HepG2 (cell line): ENCODE results near the gene PIK3CA. TPM values are rescaled to one million over a fixed set of nuclear protein-coding genes. Genes with fewer than 3 reads are reported as not detected.

Experiments used
- BORCS8-MEF2B ChIP-seq: sonication (generic); formaldehyde crosslinking; IDR thresholded peaks from 2 replicates; pipeline ENCODE4 v1.8.0; 2022; ENCODE audit warnings: mild to moderate bottlenecking, missing genetic modification reagents
- FOXM1 ChIP-seq: sonication (generic); formaldehyde crosslinking; IDR thresholded peaks from 2 replicates; pipeline ENCODE4 v1.5.0; 2020; ENCODE audit warnings: missing genetic modification reagents
- HMG20B ChIP-seq: conservative IDR thresholded peaks from 2 replicates; pipeline ENCODE4 v1.6.1; 2016; ENCODE audit warnings: missing genetic modification reagents, missing compliant biosample characterization
- ISX ChIP-seq: sonication (generic); formaldehyde crosslinking; conservative IDR thresholded peaks from 2 replicates; pipeline ENCODE4 v1.5.0; 2020; ENCODE audit warnings: missing genetic modification reagents
- POLR2AphosphoS5 ChIP-seq: IDR thresholded peaks from 2 replicates; pipeline ENCODE4 v1.6.1; 2012; ENCODE audit warnings: low read depth, low read length
- RFXANK ChIP-seq: IDR thresholded peaks from 2 replicates; pipeline ENCODE4 v1.6.1; 2016
- SIN3B ChIP-seq: fragments of 150-350 bp; IDR thresholded peaks from 2 replicates; pipeline ENCODE4 v1.6.1; 2014; ENCODE audit warnings: low read length
- SIX1 ChIP-seq: sonication (generic); formaldehyde crosslinking; IDR thresholded peaks from 2 replicates; pipeline ENCODE4 v1.4.0; 2020; ENCODE audit warnings: missing genetic modification reagents, borderline replicate concordance
- SRSF4 ChIP-seq: fragments of 200-400 bp; formaldehyde crosslinking; IDR thresholded peaks from one replicate; pipeline ENCODE4 v1.6.1; 2018; ENCODE audit warnings: mild to moderate bottlenecking, low read depth, low read length, moderate library complexity; ENCODE audit not compliant: poor library complexity, severe bottlenecking
- STAT5B ChIP-seq: sonication (generic); formaldehyde crosslinking; IDR thresholded peaks from 2 replicates; pipeline ENCODE4 v1.4.0; 2020; ENCODE audit warnings: missing genetic modification reagents
- TBL1XR1 ChIP-seq: fragments of 150-350 bp; IDR thresholded peaks from 2 replicates; pipeline ENCODE4 v1.6.1; 2014; ENCODE audit warnings: borderline replicate concordance, low read length; ENCODE audit not compliant: partially characterized antibody
- YEATS2 ChIP-seq: sonication (generic); formaldehyde crosslinking; IDR thresholded peaks from 2 replicates; pipeline ENCODE4 v1.4.0; 2020; ENCODE audit warnings: missing genetic modification reagents, borderline replicate concordance
- ZNF530 ChIP-seq: sonication (generic); formaldehyde crosslinking; IDR thresholded peaks from 2 replicates; pipeline ENCODE4 v1.5.0; 2020; ENCODE audit warnings: low read depth, mild to moderate bottlenecking, missing genetic modification reagents
- ZNF547 ChIP-seq: sonication (generic); formaldehyde crosslinking; IDR thresholded peaks from 2 replicates; pipeline ENCODE4 v1.5.1; 2020; ENCODE audit warnings: mild to moderate bottlenecking, missing genetic modification reagents
- ZNF775 ChIP-seq: sonication (generic); formaldehyde crosslinking; IDR thresholded peaks from 2 replicates; pipeline ENCODE4 v1.4.0; 2020; ENCODE audit warnings: missing genetic modification reagents, mild to moderate bottlenecking, moderate library complexity, borderline replicate concordance
- ZNF816 ChIP-seq: sonication (generic); formaldehyde crosslinking; IDR thresholded peaks from 2 replicates; pipeline ENCODE4 v1.8.0; 2022; ENCODE audit warnings: missing genetic modification reagents, mild to moderate bottlenecking, borderline replicate concordance
- ZNF878 ChIP-seq: sonication (generic); formaldehyde crosslinking; IDR thresholded peaks from 2 replicates; pipeline ENCODE4 v1.8.1; 2023; ENCODE audit warnings: mild to moderate bottlenecking, missing genetic modification reagents, moderate library complexity
- polyA plus RNA-seq, 8 experiments: library from polyadenylated mRNA; depleted of rRNA in 3 of 8; stranded (reverse) in 7 of 8; unstranded in 1 of 8; fragments of >200 nt; fragmentation: Illumina TruSeq in 4 of 8; extraction: Trizol in 4 of 8; gene quantifications; 2 replicates each; pipeline versions ENCODE4 v1.2.1 to v1.2.3, GENCODE V29; 2011 to 2016; ENCODE audit warnings: low read depth in 4 of 8, missing spikeins in 1 of 8, mixed read lengths in 1 of 8; ENCODE audit not compliant: insufficient read depth in 1 of 8
- total RNA-seq, 5 experiments: library from RNA; depleted of rRNA; stranded (reverse); fragments of >200 nt; fragmentation: Illumina TruSeq; extraction: Trizol; gene quantifications; 2 replicates each; pipeline ENCODE4 v1.2.3, GENCODE V29; 2016; ENCODE audit warnings: low read depth in 1 of 5
- TF ChIP-seq, protein P1 (sequence below): IDR thresholded peaks from 2 replicates; pipeline ENCODE4 v1.6.1; 2016; ENCODE audit warnings: missing genetic modification reagents, missing compliant biosample characterization
- TF ChIP-seq, protein P2 (sequence below): sonication (generic); formaldehyde crosslinking; IDR thresholded peaks from 2 replicates; pipeline ENCODE4 v1.5.0; 2020; ENCODE audit warnings: mild to moderate bottlenecking, missing genetic modification reagents
- TF ChIP-seq, protein P3 (sequence below): sonication (generic); formaldehyde crosslinking; IDR thresholded peaks from 2 replicates; pipeline ENCODE4 v1.8.0; 2022; ENCODE audit warnings: mild to moderate bottlenecking, missing genetic modification reagents
- TF ChIP-seq, protein P4 (sequence below): sonication (generic); formaldehyde crosslinking; IDR thresholded peaks from 2 replicates; pipeline ENCODE4 v1.4.0; 2020; ENCODE audit warnings: missing genetic modification reagents
- TF ChIP-seq, protein P5 (sequence below): IDR thresholded peaks from 2 replicates; pipeline ENCODE4 v1.6.1; 2016; ENCODE audit warnings: missing compliant biosample characterization, missing genetic modification reagents, borderline replicate concordance

The PIK3CA gene
- total and polyA plus RNA-seq, 2 of the 13 experiments (the other 11 are each of a cell fraction or from before 2014, with no cell fraction given): 5.7 to 11.4 TPM

DNA sequence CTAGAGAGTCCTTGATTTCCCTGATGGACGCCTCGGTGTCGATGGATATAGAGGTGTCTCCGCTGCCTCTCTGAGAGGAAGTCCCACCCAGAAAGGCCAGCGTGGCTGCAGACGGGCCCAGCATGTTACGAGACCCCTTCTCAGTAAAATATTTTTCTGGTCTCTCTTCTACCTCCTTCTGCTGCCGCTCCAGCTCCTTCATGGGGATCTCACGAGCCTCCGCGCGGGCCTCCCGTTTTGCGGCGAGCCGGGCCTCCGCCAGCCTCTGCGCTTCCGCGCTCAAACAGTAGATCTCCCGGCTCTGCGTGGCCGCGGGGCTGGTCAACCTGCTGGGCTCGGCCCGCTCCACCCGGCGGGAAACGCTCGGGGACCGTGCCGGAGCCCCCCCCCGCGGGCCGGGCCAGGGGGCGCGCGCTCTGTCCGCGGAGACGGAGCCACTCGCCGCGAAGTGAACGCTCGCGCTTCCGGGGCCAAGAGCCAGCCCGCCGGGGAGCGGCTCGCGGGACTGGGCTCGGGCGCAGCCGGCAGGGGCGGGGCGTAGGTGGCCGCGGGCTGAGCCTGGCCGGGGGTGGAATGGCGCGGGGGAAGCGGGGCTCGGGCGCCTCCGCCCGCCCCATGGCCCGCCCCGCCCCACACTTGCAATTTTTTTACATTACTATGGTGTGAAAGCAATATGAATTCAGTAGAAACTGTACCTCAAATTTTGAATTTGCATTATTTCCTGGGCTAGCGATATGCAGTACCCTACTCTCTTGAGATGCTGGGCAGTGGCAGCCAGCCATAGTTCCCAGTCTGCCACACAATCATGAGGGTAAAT, 113.0 kb downstream of the PIK3CA start (continued):
- TF ChIP-seq, protein P1, sequence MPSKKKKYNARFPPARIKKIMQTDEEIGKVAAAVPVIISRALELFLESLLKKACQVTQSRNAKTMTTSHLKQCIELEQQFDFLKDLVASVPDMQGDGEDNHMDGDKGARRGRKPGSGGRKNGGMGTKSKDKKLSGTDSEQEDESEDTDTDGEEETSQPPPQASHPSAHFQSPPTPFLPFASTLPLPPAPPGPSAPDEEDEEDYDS (CRISPR knock-in tag): no peak; the same call in 1 of the 2 replicates
- TF ChIP-seq SIN3B (no peak), ZNF775 (CRISPR knock-in tag) (no peak), HMG20B (no peak), ZNF816 (CRISPR knock-in tag) (peak; percentile 43; the same call in 1 of the 2 replicates), YEATS2 (no peak), SRSF4 (no peak), ZNF547 (peak; percentile 89), RFXANK (CRISPR knock-in tag) (no peak), ZNF530 (no peak), TBL1XR1 (no peak), SIX1 (no peak), POLR2AphosphoS5 (peak; percentile 56; the same call in 1 of the 2 replicates), ZNF878 (CRISPR knock-in tag) (0 out of 2 replicates have a peak, but pooled peaks have one; percentile 59), FOXM1 (no peak), ISX (CRISPR knock-in tag) (peak; percentile 69; the same call in 1 of the 2 replicates), STAT5B (CRISPR knock-in tag) (no peak), BORCS8-MEF2B (CRISPR knock-in tag) (peak; percentile 78; the same call in 1 of the 2 replicates)
- TF ChIP-seq, protein P2, sequence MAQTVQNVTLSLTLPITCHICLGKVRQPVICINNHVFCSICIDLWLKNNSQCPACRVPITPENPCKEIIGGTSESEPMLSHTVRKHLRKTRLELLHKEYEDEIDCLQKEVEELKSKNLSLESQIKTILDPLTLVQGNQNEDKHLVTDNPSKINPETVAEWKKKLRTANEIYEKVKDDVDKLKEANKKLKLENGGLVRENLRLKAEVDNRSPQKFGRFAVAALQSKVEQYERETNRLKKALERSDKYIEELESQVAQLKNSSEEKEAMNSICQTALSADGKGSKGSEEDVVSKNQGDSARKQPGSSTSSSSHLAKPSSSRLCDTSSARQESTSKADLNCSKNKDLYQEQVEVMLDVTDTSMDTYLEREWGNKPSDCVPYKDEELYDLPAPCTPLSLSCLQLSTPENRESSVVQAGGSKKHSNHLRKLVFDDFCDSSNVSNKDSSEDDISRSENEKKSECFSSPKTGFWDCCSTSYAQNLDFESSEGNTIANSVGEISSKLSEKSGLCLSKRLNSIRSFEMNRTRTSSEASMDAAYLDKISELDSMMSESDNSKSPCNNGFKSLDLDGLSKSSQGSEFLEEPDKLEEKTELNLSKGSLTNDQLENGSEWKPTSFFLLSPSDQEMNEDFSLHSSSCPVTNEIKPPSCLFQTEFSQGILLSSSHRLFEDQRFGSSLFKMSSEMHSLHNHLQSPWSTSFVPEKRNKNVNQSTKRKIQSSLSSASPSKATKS (CRISPR knock-in tag): no peak
- TF ChIP-seq, protein P3, sequence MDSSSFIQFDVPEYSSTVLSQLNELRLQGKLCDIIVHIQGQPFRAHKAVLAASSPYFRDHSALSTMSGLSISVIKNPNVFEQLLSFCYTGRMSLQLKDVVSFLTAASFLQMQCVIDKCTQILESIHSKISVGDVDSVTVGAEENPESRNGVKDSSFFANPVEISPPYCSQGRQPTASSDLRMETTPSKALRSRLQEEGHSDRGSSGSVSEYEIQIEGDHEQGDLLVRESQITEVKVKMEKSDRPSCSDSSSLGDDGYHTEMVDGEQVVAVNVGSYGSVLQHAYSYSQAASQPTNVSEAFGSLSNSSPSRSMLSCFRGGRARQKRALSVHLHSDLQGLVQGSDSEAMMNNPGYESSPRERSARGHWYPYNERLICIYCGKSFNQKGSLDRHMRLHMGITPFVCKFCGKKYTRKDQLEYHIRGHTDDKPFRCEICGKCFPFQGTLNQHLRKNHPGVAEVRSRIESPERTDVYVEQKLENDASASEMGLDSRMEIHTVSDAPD: no peak
- TF ChIP-seq, protein P4, sequence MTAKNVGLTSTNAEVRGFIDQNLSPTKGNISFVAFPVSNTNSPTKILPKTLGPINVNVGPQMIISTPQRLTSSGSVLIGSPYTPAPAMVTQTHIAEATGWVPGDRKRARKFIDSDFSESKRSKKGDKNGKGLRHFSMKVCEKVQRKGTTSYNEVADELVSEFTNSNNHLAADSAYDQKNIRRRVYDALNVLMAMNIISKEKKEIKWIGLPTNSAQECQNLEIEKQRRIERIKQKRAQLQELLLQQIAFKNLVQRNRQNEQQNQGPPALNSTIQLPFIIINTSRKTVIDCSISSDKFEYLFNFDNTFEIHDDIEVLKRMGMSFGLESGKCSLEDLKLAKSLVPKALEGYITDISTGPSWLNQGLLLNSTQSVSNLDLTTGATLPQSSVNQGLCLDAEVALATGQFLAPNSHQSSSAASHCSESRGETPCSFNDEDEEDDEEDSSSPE: peak; percentile 72
- TF ChIP-seq, protein P5, sequence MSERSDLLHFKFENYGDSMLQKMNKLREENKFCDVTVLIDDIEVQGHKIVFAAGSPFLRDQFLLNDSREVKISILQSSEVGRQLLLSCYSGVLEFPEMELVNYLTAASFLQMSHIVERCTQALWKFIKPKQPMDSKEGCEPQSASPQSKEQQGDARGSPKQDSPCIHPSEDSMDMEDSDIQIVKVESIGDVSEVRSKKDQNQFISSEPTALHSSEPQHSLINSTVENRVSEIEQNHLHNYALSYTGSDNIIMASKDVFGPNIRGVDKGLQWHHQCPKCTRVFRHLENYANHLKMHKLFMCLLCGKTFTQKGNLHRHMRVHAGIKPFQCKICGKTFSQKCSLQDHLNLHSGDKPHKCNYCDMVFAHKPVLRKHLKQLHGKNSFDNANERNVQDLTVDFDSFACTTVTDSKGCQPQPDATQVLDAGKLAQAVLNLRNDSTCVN (CRISPR knock-in tag): 0 out of 2 replicates have a peak, but pooled peaks have one; percentile 36
